Body of pancreas (tissue), 4 donors: ENCODE data around the gene PRR14L. TPM values are rescaled to one million over a fixed set of nuclear protein-coding genes. Genes with fewer than 3 reads are reported as not detected.

ENCODE experiments used
- ATAC-seq: fragments of 150-250 bp; one replicate; pipeline ENCODE4 v1.9.1; 2016
- DNase-seq, 4 donors: peaks; one replicate each; pipeline ENCODE4 v3.0.0-alpha.2; 2019
- H3K27ac ChIP-seq, 4 donors: fragments of 200-600 bp; sonication (generic); 1 replicate in 3 of 4; 2 replicates in 1 of 4; pipeline versions ENCODE4 v1.5.1 to v1.6.1; 2016 to 2019; ENCODE audit warnings: mild to moderate bottlenecking in 1 of 4, mixed read lengths in 1 of 4, moderate library complexity in 1 of 4
- H3K27me3 ChIP-seq, 2 donors: fragments of 200-600 bp; sonication (generic); one replicate each; pipeline ENCODE4 v1.6.0; 2016; ENCODE audit warnings: mild to moderate bottlenecking in 1 of 2
- H3K36me3 ChIP-seq, 2 donors: fragments of 200-600 bp; sonication (generic); replicated peaks in 1 of 2; 2 replicates each; pipeline ENCODE4 v1.5.1; 2016; ENCODE audit warnings: low read depth in 2 of 2; ENCODE audit not compliant: insufficient read depth in 1 of 2
- H3K4me1 ChIP-seq: fragments of 200-600 bp; sonication (generic); one replicate; pipeline ENCODE4 v1.6.0; 2016
- H3K4me3 ChIP-seq, 2 donors: fragments of 200-600 bp; sonication (generic); 1 replicate in 1 of 2; 2 replicates in 1 of 2; pipeline ENCODE4 v1.5.1; 2016 to 2019
- H3K9me3 ChIP-seq, 3 donors: fragments of 200-600 bp; sonication (generic); 1 replicate in 2 of 3; 2 replicates in 1 of 3; pipeline ENCODE4 v1.5.1; 2016
- POLR2A ChIP-seq, 3 donors: fragments of 450-650 bp; IDR thresholded peaks; one replicate each; pipeline ENCODE4 v1.6.1; 2016; ENCODE audit warnings: antibody characterized with exemption in 3 of 3, mild to moderate bottlenecking in 2 of 3
- WGBS, 2 donors: methylation state at CpG; one replicate each; pipeline ENCODE4 v1.1.5; 2017; 5-methylcytosine and 5-hydroxymethylcytosine counted together
- intact Hi-C: fragments of 100-400 bp; cut with DNase I; formaldehyde crosslinking; loops from one replicate; pipeline ENCODE4 v1.15.1; 2023
- total RNA-seq, 2 donors: library from RNA; depleted of rRNA; stranded (reverse); fragments of >200 nt; gene quantifications; one replicate each; pipeline ENCODE4 v1.1.0, GENCODE V29; 2016
- TF ChIP-seq, protein P1 (sequence below), 7 experiments: fragments of 450-650 bp in 4 of 7; fragments of 200-600 bp in 3 of 7; sonication (generic) in 3 of 7; IDR thresholded peaks; one replicate each; pipeline ENCODE4 v1.5.1; 2016 to 2019; ENCODE audit warnings: antibody characterized with exemption in 7 of 7

PRR14L gene
- total RNA-seq, 2 donors from 2014 or later: 11.9 to 28.7 TPM

DNA sequence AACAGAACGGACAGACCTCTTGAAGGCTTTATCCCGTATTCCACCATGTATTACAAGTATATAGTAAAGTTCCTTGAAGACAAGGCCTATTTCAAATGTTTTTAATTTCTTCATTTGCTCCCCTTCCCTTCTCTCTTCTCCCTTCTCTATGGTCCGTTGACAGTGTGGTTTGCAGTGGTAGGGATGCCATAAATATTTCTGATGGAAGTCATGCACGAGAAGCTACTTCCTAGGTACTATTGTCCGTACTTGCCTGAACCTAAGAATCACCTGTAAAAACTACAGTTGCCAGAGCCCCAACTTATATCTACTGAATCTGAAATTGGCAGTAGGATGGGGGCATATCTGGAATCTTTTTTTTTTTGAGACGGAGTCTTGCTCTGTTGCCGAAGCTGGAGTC is 90.7 kb downstream of the PRR14L start:
- TF ChIP-seq, protein P1, sequence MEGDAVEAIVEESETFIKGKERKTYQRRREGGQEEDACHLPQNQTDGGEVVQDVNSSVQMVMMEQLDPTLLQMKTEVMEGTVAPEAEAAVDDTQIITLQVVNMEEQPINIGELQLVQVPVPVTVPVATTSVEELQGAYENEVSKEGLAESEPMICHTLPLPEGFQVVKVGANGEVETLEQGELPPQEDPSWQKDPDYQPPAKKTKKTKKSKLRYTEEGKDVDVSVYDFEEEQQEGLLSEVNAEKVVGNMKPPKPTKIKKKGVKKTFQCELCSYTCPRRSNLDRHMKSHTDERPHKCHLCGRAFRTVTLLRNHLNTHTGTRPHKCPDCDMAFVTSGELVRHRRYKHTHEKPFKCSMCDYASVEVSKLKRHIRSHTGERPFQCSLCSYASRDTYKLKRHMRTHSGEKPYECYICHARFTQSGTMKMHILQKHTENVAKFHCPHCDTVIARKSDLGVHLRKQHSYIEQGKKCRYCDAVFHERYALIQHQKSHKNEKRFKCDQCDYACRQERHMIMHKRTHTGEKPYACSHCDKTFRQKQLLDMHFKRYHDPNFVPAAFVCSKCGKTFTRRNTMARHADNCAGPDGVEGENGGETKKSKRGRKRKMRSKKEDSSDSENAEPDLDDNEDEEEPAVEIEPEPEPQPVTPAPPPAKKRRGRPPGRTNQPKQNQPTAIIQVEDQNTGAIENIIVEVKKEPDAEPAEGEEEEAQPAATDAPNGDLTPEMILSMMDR (IDR thresholded peaks at IDR 0.05): no peak
- no peak for TF ChIP-seq POLR2A (IDR thresholded peaks at IDR 0.05)
- DNase-seq (no peak), ATAC-seq (no peak)
- Histone ChIP-seq H3K4me1 (peaks cover 25% of the 10 kb centered on the region), H3K9me3 (no peaks in the 10 kb centered on the region), H3K4me3 (no peak overlapping the region), H3K36me3 (no peaks in the 10 kb centered on the region), H3K27ac (no peak overlapping the region), H3K27me3 (no peaks in the 10 kb centered on the region)
- intact Hi-C loops: no loop called here
- WGBS, 2 donors: 78 to 81% methylated on average over 7 of the region's 7 CpGs

DNA sequence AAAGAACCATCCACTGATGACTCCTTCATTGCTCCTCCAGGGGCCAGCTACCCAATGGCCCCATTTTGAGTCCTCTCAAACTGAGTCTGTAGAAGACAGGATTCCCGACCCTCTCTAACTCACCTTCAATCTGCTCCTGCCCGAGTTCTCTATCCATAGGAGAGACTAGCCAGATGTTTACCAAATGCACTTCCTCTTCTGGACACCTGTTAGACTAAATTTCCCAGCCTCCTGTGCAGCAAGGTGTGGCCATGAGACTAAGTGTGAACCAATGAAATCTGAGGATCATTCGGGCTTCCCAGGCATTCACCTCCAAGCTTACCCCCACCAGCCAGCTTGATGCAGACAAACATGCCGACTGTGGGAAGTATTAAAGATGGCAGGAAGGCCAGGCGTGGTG is 95.5 kb downstream of the PRR14L start:
- H3K9me3 ChIP-seq: no peaks in the 10 kb centered on the region
- H3K4me3 ChIP-seq: no peak overlapping the region
- DNase-seq: no peak
- TF ChIP-seq POLR2A (IDR thresholded peaks at IDR 0.05): no peak
- TF ChIP-seq, protein P1 (IDR thresholded peaks at IDR 0.05): no peak
- H3K36me3 ChIP-seq: no peaks in the 10 kb centered on the region
- H3K27ac ChIP-seq: peak overlapping the region in 1 of 4 donors; percentile 48
- ATAC-seq: no peak
- intact Hi-C loops: no loop called here
- peaks cover 28% of the 10 kb centered on the region for H3K4me1 ChIP-seq
- H3K27me3 ChIP-seq: no peaks in the 10 kb centered on the region
- WGBS, 2 donors: 88 to 100% methylated on average over 3 to 5 of the region's 5 CpGs

DNA sequence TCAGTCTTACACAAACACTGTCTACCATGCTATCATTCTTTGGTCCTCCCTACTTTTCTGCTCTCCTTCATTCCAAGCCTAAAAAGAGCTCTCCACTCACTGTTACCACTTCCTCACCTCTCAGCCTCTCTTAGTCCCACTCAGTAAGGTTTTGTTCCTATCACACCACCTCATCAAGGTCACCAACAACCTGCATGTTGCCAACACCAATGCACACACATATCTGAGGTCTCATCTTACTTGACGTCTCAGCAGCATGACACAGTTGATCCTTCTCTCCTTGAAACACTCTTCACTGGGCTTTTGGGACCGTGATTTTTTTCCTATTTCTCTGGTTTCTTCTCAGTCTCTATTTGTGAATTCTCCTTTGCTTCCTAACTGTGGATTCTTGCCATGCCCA is 96.0 kb downstream of the PRR14L start:
- TF ChIP-seq POLR2A (IDR thresholded peaks at IDR 0.05): no peak
- TF ChIP-seq, protein P1 (IDR thresholded peaks at IDR 0.05): no peak
- no peaks in the 10 kb centered on the region for H3K9me3 ChIP-seq
- no peak for ATAC-seq

DNA sequence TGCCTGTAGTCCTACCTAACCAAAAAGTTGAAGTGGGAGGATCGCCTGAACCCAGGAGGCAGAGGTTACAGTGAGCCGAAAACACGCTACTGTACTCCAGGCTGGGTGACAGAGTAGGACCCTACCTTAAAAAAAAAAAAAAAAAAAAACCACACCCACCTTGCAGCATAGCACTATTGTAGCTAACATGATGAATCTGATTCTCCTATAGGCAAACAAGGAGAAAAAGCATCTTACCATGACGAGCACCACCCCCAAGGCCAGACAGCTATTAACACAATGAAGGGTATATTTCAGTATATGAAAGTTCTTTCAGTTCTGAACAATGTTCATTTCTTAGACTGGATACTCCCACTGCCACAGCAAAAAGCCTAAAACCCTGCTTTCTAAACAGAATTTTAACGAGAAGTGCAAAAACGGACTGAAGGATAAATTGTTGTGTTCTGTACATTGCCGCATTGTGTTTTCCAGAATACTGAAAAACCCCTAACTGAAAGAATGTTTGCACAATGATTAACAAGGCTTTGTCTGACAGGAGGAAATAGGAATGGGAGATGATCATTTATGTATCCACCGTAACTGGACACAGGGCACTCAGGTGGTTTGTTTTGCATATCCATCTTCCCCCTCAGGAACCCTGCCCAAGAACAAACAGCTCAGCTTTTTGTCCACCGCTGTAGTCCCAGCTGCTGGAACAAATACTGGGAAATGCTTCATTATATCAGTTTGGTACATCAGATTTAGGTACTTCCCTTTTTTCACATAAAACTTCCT is 96.8 kb downstream of the PRR14L start:
- no peaks in the 10 kb centered on the region for H3K27me3 ChIP-seq
- H3K4me3 ChIP-seq: no peak overlapping the region
- intact Hi-C loops: no loop called here
- no peaks in the 10 kb centered on the region for H3K36me3 ChIP-seq
- peak; percentile 27 for ATAC-seq
- no peaks in the 10 kb centered on the region for H3K9me3 ChIP-seq
- no peak for DNase-seq
- TF ChIP-seq, protein P1 (IDR thresholded peaks at IDR 0.05): no peak
- no peak for TF ChIP-seq POLR2A (IDR thresholded peaks at IDR 0.05)
- H3K27ac ChIP-seq: peak overlapping the region in 2 of 4 donors; percentile 48 to 57
- peaks cover 28% of the 10 kb centered on the region for H3K4me1 ChIP-seq
- 57 to 66% methylated on average over 9 of the region's 9 CpGs for WGBS, 2 donors

More for the DNA sequence above, 96.0 kb downstream of the PRR14L start:
- DNase-seq: no peak
- Histone ChIP-seq H3K4me1 (peaks cover 28% of the 10 kb centered on the region), H3K27me3 (no peaks in the 10 kb centered on the region), H3K4me3 (no peak overlapping the region), H3K36me3 (no peaks in the 10 kb centered on the region), H3K27ac (peak overlapping the region in 2 of 4 donors; percentile 48 to 57)
- intact Hi-C loops: no loop called here
- 54 to 61% methylated on average over 2 of the region's 2 CpGs for WGBS, 2 donors

DNA sequence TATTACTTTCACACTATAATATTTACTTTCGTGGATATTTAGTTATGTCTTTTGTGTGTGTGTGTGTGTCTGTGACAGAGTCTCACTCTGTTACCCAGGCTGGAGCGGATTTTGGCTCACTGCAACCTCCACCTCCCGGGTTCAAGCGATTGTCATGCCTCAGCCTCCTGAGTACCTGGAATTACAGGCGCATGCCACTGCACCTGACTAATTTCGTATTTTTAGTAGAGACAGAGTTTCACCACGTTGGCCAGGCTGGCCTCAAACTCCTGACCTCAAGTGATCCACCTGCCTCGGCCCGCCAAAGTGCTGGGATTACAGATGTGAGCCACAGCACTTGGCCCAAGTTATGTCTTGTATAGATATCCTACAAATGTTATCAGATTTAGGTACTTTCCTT is 97.8 kb downstream of the PRR14L start:
- Histone ChIP-seq H3K27me3 (no peaks in the 10 kb centered on the region), H3K36me3 (no peaks in the 10 kb centered on the region), H3K4me3 (no peak overlapping the region), H3K27ac (peak overlapping the region in 1 of 4 donors; percentile 57), H3K4me1 (peaks cover 28% of the 10 kb centered on the region), H3K9me3 (no peaks in the 10 kb centered on the region)
- intact Hi-C loops: no loop called here
- TF ChIP-seq, protein P1 (IDR thresholded peaks at IDR 0.05): no peak
- no peak for TF ChIP-seq POLR2A (IDR thresholded peaks at IDR 0.05)
- 74 to 81% methylated on average over 9 of the region's 9 CpGs for WGBS, 2 donors
- ATAC-seq (no peak), DNase-seq (no peak)
